ENCODE data around the gene DOCK2.

DOCK2 gene

GRCh38 chr5:169864483-169864882 is 227.4 kb downstream of the DOCK2 start:
- no peak for DNase-seq (ENCODE audit: low spot score)

GRCh38 chr5:169867347-169867746 is 230.3 kb downstream of the DOCK2 start:
- DNase-seq (ENCODE audit: low spot score), result no peak

- no peak for DNase-seq (ENCODE audit: low spot score)
Measured at GRCh38 chr5:169869066-169869465, 232.0 kb downstream of the DOCK2 start.

- DNase-seq (ENCODE audit: low spot score), result no peak
Measured at GRCh38 chr5:169870211-169870610, 233.1 kb downstream of the DOCK2 start.

GRCh38 chr5:169871826-169872490 is 234.9 kb downstream of the DOCK2 start:
- DNase-seq (ENCODE audit: low spot score), result no peak

- DNase-seq (ENCODE audit: low spot score), result no peak
Measured at GRCh38 chr5:169873642-169874041, 236.6 kb downstream of the DOCK2 start.

- no peak for DNase-seq (ENCODE audit: low spot score)
Measured at GRCh38 chr5:169874621-169875020, 237.5 kb downstream of the DOCK2 start.

GRCh38 chr5:169875091-169875728 is 238.1 kb downstream of the DOCK2 start:
- no peak for DNase-seq (ENCODE audit: low spot score)

GRCh38 chr5:169875731-169876130 is 238.7 kb downstream of the DOCK2 start:
- no peak for DNase-seq (ENCODE audit: low spot score)

- DNase-seq (ENCODE audit: low spot score), result no peak
Measured at GRCh38 chr5:169876386-169876785, 239.3 kb downstream of the DOCK2 start.

- no peak for DNase-seq (ENCODE audit: low spot score)
Measured at GRCh38 chr5:169880012-169880663, 243.1 kb downstream of the DOCK2 start.

- DNase-seq (ENCODE audit: low spot score), result no peak
Measured at GRCh38 chr5:169880785-169881184, 243.7 kb downstream of the DOCK2 start.

- DNase-seq (ENCODE audit: low spot score), result no peak
Measured at GRCh38 chr5:169881702-169882303, 244.7 kb downstream of the DOCK2 start.

GRCh38 chr5:169886033-169886432 is 249.0 kb downstream of the DOCK2 start:
- no peak for DNase-seq (ENCODE audit: low spot score)

GRCh38 chr5:169886677-169887076 is 249.6 kb downstream of the DOCK2 start:
- no peak for DNase-seq (ENCODE audit: low spot score)

- no peak for DNase-seq (ENCODE audit: low spot score)
Measured at GRCh38 chr5:169889572-169889971, 252.5 kb downstream of the DOCK2 start.

GRCh38 chr5:169893010-169893409 is 255.9 kb downstream of the DOCK2 start:
- DNase-seq (ENCODE audit: low spot score), result no peak

- DNase-seq (ENCODE audit: low spot score), result no peak
Measured at GRCh38 chr5:169893571-169893970, 256.5 kb downstream of the DOCK2 start.

- no peak for DNase-seq (ENCODE audit: low spot score)
Measured at GRCh38 chr5:169895926-169896325, 258.9 kb downstream of the DOCK2 start.

GRCh38 chr5:169897481-169897880 is 260.4 kb downstream of the DOCK2 start:
- no peak for DNase-seq (ENCODE audit: low spot score)

GRCh38 chr5:169901896-169902295 is 264.8 kb downstream of the DOCK2 start:
- DNase-seq (ENCODE audit: low spot score), result no peak

- no peak for DNase-seq (ENCODE audit: low spot score)
Measured at GRCh38 chr5:169904059-169904458, 267.0 kb downstream of the DOCK2 start.

- DNase-seq (ENCODE audit: low spot score), result no peak
Measured at GRCh38 chr5:169904508-169904907, 267.4 kb downstream of the DOCK2 start.
